ENCODE measurements around the gene NME5. TPM values are rescaled to one million over a fixed set of nuclear protein-coding genes. Genes with fewer than 3 reads are reported as not detected.
A peak's percentile ranks its signal among the peaks of the same experiment; 100 is the strongest.

The NME5 gene
- total and polyA plus RNA-seq, 2 of the 13 experiments (the other 11 are each of a cell fraction or from before 2014, with no cell fraction given) = 0.18 TPM; not detected in 1

DNA sequence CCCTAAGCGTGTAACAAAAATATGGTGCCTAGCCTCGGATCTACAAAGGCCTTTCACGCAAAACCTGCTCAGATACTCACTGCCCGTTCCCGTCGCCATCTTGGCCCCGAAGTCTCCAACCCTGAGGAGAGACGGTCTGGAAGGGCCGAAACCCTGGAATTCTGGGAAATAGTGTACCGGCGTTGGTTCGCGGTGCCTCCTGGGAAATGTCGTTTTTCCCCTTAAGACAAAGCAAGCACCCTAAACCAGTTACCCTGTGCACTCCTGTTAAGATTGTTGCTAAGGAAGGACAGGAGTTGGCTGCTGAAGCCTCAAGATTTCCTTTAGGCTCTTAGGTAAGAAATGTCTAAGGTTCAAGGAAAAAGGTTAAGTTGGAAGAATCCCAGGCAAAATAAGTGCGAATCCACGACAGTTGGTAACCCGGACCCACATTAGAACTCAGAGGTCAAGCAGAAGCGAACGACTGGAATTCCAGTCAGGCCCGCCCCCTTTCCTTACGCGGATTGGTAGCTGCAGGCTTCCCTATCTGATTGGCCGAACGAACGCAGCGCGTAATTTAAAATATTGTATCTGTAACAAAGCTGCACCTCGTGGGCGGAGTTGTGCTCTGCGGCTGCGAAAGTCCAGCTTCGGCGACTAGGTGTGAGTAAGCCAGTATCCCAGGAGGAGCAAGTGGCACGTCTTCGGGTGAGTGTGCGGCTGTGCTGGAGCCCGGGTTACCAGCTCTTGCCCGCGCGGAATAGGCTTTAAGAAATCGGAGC is 39.5 kb upstream of the NME5 start, which contains the start of the genes BRD8 and KIF20A (continued):
- TF ChIP-seq ETV5 (CRISPR knock-in tag; IDR thresholded peaks at IDR 0.05; ENCODE audit: borderline replicate concordance) (no peak), ZFX (CRISPR knock-in tag; IDR thresholded peaks at IDR 0.05; ENCODE audit: low read depth) (peak; percentile 95), SALL2 (CRISPR knock-in tag; IDR thresholded peaks at IDR 0.05) (peak; percentile 13; the same call in 1 of the 2 replicates), CEBPG (CRISPR knock-in tag; IDR thresholded peaks at IDR 0.05) (no peak), ZSCAN31 (CRISPR knock-in tag; IDR thresholded peaks at IDR 0.05; ENCODE audit: low read depth) (no peak), SOX5 (CRISPR knock-in tag; IDR thresholded peaks at IDR 0.05; ENCODE audit: borderline replicate concordance) (no peak; the same call in 1 of the 2 replicates), SP5 (CRISPR knock-in tag; IDR thresholded peaks at IDR 0.05; ENCODE audit: borderline replicate concordance, low read depth) (peak; percentile 71), SPEN (CRISPR knock-in tag; IDR thresholded peaks at IDR 0.05; ENCODE audit: low read depth) (peak; percentile 44; the same call in 1 of the 2 replicates), ZNF746 (CRISPR knock-in tag; IDR thresholded peaks at IDR 0.05) (no peak), TAF15 (IDR thresholded peaks at IDR 0.05; ENCODE audit: low read depth, low read length, poor library complexity, severe bottlenecking) (no peak), ARNTL (CRISPR knock-in tag; IDR thresholded peaks at IDR 0.05) (0 out of 2 replicates have a peak, but pooled peaks have one; percentile 38), FOSL2 (CRISPR knock-in tag; IDR thresholded peaks at IDR 0.05) (peak; percentile 32; the same call in 1 of the 2 replicates), ZNF790 (CRISPR knock-in tag; IDR thresholded peaks at IDR 0.05; ENCODE audit: borderline replicate concordance) (no peak), HNRNPLL (IDR thresholded peaks at IDR 0.05; ENCODE audit: low read depth, low read length, poor library complexity, severe bottlenecking) (peak; percentile 50), ZBTB20 (CRISPR knock-in tag; IDR thresholded peaks at IDR 0.05; ENCODE audit: borderline replicate concordance, low read depth) (no peak)
- TF ChIP-seq, protein P1, sequence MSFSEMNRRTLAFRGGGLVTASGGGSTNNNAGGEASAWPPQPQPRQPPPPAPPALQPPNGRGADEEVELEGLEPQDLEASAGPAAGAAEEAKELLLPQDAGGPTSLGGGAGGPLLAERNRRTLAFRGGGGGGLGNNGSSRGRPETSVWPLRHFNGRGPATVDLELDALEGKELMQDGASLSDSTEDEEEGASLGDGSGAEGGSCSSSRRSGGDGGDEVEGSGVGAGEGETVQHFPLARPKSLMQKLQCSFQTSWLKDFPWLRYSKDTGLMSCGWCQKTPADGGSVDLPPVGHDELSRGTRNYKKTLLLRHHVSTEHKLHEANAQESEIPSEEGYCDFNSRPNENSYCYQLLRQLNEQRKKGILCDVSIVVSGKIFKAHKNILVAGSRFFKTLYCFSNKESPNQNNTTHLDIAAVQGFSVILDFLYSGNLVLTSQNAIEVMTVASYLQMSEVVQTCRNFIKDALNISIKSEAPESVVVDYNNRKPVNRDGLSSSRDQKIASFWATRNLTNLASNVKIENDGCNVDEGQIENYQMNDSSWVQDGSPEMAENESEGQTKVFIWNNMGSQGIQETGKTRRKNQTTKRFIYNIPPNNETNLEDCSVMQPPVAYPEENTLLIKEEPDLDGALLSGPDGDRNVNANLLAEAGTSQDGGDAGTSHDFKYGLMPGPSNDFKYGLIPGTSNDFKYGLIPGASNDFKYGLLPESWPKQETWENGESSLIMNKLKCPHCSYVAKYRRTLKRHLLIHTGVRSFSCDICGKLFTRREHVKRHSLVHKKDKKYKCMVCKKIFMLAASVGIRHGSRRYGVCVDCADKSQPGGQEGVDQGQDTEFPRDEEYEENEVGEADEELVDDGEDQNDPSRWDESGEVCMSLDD (CRISPR knock-in tag; IDR thresholded peaks at IDR 0.05; ENCODE audit: borderline replicate concordance) = no peak
- TF ChIP-seq, protein P2, sequence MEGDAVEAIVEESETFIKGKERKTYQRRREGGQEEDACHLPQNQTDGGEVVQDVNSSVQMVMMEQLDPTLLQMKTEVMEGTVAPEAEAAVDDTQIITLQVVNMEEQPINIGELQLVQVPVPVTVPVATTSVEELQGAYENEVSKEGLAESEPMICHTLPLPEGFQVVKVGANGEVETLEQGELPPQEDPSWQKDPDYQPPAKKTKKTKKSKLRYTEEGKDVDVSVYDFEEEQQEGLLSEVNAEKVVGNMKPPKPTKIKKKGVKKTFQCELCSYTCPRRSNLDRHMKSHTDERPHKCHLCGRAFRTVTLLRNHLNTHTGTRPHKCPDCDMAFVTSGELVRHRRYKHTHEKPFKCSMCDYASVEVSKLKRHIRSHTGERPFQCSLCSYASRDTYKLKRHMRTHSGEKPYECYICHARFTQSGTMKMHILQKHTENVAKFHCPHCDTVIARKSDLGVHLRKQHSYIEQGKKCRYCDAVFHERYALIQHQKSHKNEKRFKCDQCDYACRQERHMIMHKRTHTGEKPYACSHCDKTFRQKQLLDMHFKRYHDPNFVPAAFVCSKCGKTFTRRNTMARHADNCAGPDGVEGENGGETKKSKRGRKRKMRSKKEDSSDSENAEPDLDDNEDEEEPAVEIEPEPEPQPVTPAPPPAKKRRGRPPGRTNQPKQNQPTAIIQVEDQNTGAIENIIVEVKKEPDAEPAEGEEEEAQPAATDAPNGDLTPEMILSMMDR (CRISPR knock-in tag; IDR thresholded peaks at IDR 0.05) = peak; percentile 15; the same call in 1 of the 2 replicates
- TF ChIP-seq, protein P3, sequence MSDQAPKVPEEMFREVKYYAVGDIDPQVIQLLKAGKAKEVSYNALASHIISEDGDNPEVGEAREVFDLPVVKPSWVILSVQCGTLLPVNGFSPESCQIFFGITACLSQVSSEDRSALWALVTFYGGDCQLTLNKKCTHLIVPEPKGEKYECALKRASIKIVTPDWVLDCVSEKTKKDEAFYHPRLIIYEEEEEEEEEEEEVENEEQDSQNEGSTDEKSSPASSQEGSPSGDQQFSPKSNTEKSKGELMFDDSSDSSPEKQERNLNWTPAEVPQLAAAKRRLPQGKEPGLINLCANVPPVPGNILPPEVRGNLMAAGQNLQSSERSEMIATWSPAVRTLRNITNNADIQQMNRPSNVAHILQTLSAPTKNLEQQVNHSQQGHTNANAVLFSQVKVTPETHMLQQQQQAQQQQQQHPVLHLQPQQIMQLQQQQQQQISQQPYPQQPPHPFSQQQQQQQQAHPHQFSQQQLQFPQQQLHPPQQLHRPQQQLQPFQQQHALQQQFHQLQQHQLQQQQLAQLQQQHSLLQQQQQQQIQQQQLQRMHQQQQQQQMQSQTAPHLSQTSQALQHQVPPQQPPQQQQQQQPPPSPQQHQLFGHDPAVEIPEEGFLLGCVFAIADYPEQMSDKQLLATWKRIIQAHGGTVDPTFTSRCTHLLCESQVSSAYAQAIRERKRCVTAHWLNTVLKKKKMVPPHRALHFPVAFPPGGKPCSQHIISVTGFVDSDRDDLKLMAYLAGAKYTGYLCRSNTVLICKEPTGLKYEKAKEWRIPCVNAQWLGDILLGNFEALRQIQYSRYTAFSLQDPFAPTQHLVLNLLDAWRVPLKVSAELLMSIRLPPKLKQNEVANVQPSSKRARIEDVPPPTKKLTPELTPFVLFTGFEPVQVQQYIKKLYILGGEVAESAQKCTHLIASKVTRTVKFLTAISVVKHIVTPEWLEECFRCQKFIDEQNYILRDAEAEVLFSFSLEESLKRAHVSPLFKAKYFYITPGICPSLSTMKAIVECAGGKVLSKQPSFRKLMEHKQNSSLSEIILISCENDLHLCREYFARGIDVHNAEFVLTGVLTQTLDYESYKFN (CRISPR knock-in tag; conservative IDR thresholded peaks at IDR 0.05) = peak; percentile 43; the same call in 1 of the 2 replicates
